Prostate gland (tissue), 2 donors: ENCODE data around the gene PRKD1. TPM values are rescaled to one million over a fixed set of nuclear protein-coding genes. Genes with fewer than 3 reads are reported as not detected.

Experiments used
- DNase-seq: peaks from one replicate; pipeline ENCODE4 v3.0.0-alpha.2; 2019; ENCODE audit warnings: low spot score
- H3K27ac ChIP-seq, 2 donors: fragments of 200-600 bp; sonication (generic); 2 replicates each; pipeline ENCODE4 v1.5.1; 2017 to 2019
- H3K27me3 ChIP-seq: fragments of 200-600 bp; sonication (generic); replicated peaks from 2 replicates; pipeline ENCODE4 v1.5.1; 2019; ENCODE audit not compliant: insufficient read depth
- H3K36me3 ChIP-seq, 2 donors: fragments of 200-600 bp; sonication (generic); 1 replicate in 1 of 2; 2 replicates in 1 of 2; pipeline versions ENCODE4 v1.5.1 to v1.8.1; 2017 to 2019
- H3K4me1 ChIP-seq: fragments of 200-600 bp; sonication (generic); replicated peaks from 2 replicates; pipeline ENCODE4 v1.5.1; 2019
- H3K4me3 ChIP-seq, 2 donors: fragments of 200-600 bp; sonication (generic); 2 replicates each; pipeline ENCODE4 v1.5.1; 2017 to 2019
- H3K9me3 ChIP-seq: fragments of 200-600 bp; sonication (generic); 2 replicates; pipeline ENCODE4 v1.5.1; 2017
- CTCF ChIP-seq, 4 experiments: fragments of 200-600 bp in 2 of 4; fragments of 450-650 bp in 2 of 4; sonication (generic) in 2 of 4; IDR thresholded peaks; 1 replicate in 3 of 4; 2 replicates in 1 of 4; pipeline ENCODE4 v1.5.1; 2016 to 2019; ENCODE audit warnings: antibody characterized with exemption in 4 of 4, mild to moderate bottlenecking in 2 of 4, moderate library complexity in 2 of 4
- POLR2A ChIP-seq: fragments of 450-650 bp; IDR thresholded peaks from one replicate; pipeline ENCODE4 v1.6.1; 2016; ENCODE audit warnings: antibody characterized with exemption, mild to moderate bottlenecking
- POLR2AphosphoS5 ChIP-seq: sonication (generic); formaldehyde crosslinking; IDR thresholded peaks from one replicate; pipeline ENCODE4 v1.6.1; 2017; ENCODE audit warnings: antibody characterized with exemption
- WGBS: methylation state at CpG from one replicate; pipeline ENCODE4 v1.1.5; 2018; 5-methylcytosine and 5-hydroxymethylcytosine counted together
- intact Hi-C: fragments of 100-400 bp; cut with DNase I; formaldehyde crosslinking; loops from one replicate; pipeline ENCODE4 v1.14.2; 2022
- total RNA-seq, 2 donors: library from RNA; depleted of rRNA; stranded (reverse); fragments of >200 nt; gene quantifications; one replicate each; pipeline ENCODE4 v1.1.0, GENCODE V29; 2016

PRKD1 gene
- total RNA-seq, 2 donors from 2014 or later, result 45.0 to 82.0 TPM

GRCh38 chr14:29757711-29758233 lies 169.9 kb downstream of the PRKD1 start:
- H3K27ac ChIP-seq, result no peak overlapping the region
- 51% methylated on average over 3 of the region's 3 CpGs for WGBS
- peak; percentile 22 for TF ChIP-seq POLR2AphosphoS5
- no peak for TF ChIP-seq CTCF (IDR thresholded peaks at IDR 0.05)
- no peaks in the 10 kb centered on the region for H3K36me3 ChIP-seq
- H3K4me3 ChIP-seq, result no peak overlapping the region
- peak; percentile 22 for DNase-seq
- no peaks in the 10 kb centered on the region for H3K27me3 ChIP-seq
- peaks cover 7% of the 10 kb centered on the region for H3K4me1 ChIP-seq
- H3K9me3 ChIP-seq, result no peaks in the 10 kb centered on the region
- intact Hi-C loops, result no loop called here

GRCh38 chr14:29757188-29757680 lies 170.4 kb downstream of the PRKD1 start:
- Histone ChIP-seq H3K9me3 (no peaks in the 10 kb centered on the region), H3K4me1 (peaks cover 7% of the 10 kb centered on the region), H3K27ac (no peak overlapping the region), H3K27me3 (no peaks in the 10 kb centered on the region), H3K4me3 (no peak overlapping the region), H3K36me3 (no peaks in the 10 kb centered on the region)
- no peak for DNase-seq
- intact Hi-C loops, result no loop called here
- WGBS, result 38% methylated on average over 1 of the region's 1 CpG
- TF ChIP-seq POLR2A (no peak), CTCF (IDR thresholded peaks at IDR 0.05) (peak in 1 of 4 experiments; percentile 7), POLR2AphosphoS5 (peak; percentile 31)

GRCh38 chr14:29756019-29756385 lies 171.6 kb downstream of the PRKD1 start:
- no peak for DNase-seq
- H3K4me1 ChIP-seq, result peaks cover 7% of the 10 kb centered on the region
- intact Hi-C loops, result no loop called here
- no peaks in the 10 kb centered on the region for H3K9me3 ChIP-seq
- no peaks in the 10 kb centered on the region for H3K27me3 ChIP-seq
- H3K4me3 ChIP-seq, result no peak overlapping the region
- H3K36me3 ChIP-seq, result no peaks in the 10 kb centered on the region
- 96% methylated on average over 1 of the region's 1 CpG for WGBS
- no peak overlapping the region for H3K27ac ChIP-seq
- TF ChIP-seq POLR2A (no peak), POLR2AphosphoS5 (no peak), CTCF (IDR thresholded peaks at IDR 0.05) (no peak)

GRCh38 chr14:29755311-29756018 lies 172.2 kb downstream of the PRKD1 start:
- H3K4me1 ChIP-seq, result peaks cover 7% of the 10 kb centered on the region
- DNase-seq, result no peak
- no peak for TF ChIP-seq POLR2AphosphoS5
- no peak for TF ChIP-seq POLR2A
- TF ChIP-seq CTCF (IDR thresholded peaks at IDR 0.05), result no peak
- intact Hi-C loops, result no loop called here
- no peaks in the 10 kb centered on the region for H3K9me3 ChIP-seq
- H3K27me3 ChIP-seq, result no peaks in the 10 kb centered on the region
- H3K4me3 ChIP-seq, result no peak overlapping the region
- H3K36me3 ChIP-seq, result no peaks in the 10 kb centered on the region
- no peak overlapping the region for H3K27ac ChIP-seq
- WGBS, result 52% methylated on average over 4 of the region's 4 CpGs

- TF ChIP-seq CTCF (IDR thresholded peaks at IDR 0.05) (no peak), POLR2A (no peak), POLR2AphosphoS5 (no peak)
- no peak for DNase-seq
- no peak overlapping the region for H3K4me3 ChIP-seq
- H3K27me3 ChIP-seq, result no peaks in the 10 kb centered on the region
- no peaks in the 10 kb centered on the region for H3K36me3 ChIP-seq
- WGBS, result 97% methylated on average over 1 of the region's 1 CpG
- intact Hi-C loops, result no loop called here
- peaks cover 7% of the 10 kb centered on the region for H3K4me1 ChIP-seq
- H3K27ac ChIP-seq, result no peak overlapping the region
- H3K9me3 ChIP-seq, result no peaks in the 10 kb centered on the region
Observed at GRCh38 chr14:29754134-29754533, 173.5 kb downstream of the PRKD1 start.
